H9 (cell line): ENCODE results near the gene FLACC1. TPM values are rescaled to one million over a fixed set of nuclear protein-coding genes. Genes with fewer than 3 reads are reported as not detected.

Source experiments
- DNase-seq: peaks from one replicate; pipeline ENCODE4 v3.0.0-alpha.2; 2017
- H2AFZ ChIP-seq: one replicate; pipeline ENCODE4 v1.6.1; 2013; ENCODE audit warnings: mild to moderate bottlenecking, low read length, control low read depth, moderate library complexity
- H2AK5ac ChIP-seq: 2 replicates; pipeline ENCODE4 v1.6.1; 2013; ENCODE audit warnings: low read length, control low read depth, mixed read lengths; ENCODE audit not compliant: insufficient read length
- H2BK120ac ChIP-seq: one replicate; pipeline ENCODE4 v1.6.1; 2013; ENCODE audit warnings: low read depth, mild to moderate bottlenecking, low read length, control low read depth, inconsistent platforms; ENCODE audit not compliant: poor library complexity, severe bottlenecking
- H2BK12ac ChIP-seq: 2 replicates; pipeline ENCODE4 v1.6.1; 2013; ENCODE audit warnings: low read length, control low read depth, mixed read lengths, low read depth; ENCODE audit not compliant: insufficient read length
- H2BK15ac ChIP-seq: 2 replicates; pipeline ENCODE4 v1.6.1; 2013; ENCODE audit warnings: low read depth, low read length, control low read depth
- H2BK20ac ChIP-seq: one replicate; pipeline ENCODE4 v1.6.1; 2013; ENCODE audit warnings: low read depth, mild to moderate bottlenecking, low read length, control low read depth, inconsistent platforms; ENCODE audit not compliant: poor library complexity, severe bottlenecking
- H2BK5ac ChIP-seq: 2 replicates; pipeline ENCODE4 v1.6.1; 2013; ENCODE audit warnings: low read length, control low read depth, mixed read lengths; ENCODE audit not compliant: insufficient read length
- H3K14ac ChIP-seq: 2 replicates; pipeline ENCODE4 v1.6.1; 2013; ENCODE audit warnings: low read length, control low read depth; ENCODE audit not compliant: insufficient read depth
- H3K18ac ChIP-seq: 2 replicates; pipeline ENCODE4 v1.6.1; 2013; ENCODE audit warnings: low read depth, mild to moderate bottlenecking, mixed read lengths, low read length, control low read depth; ENCODE audit not compliant: insufficient read length
- H3K23ac ChIP-seq: 2 replicates; pipeline ENCODE4 v1.6.1; 2013; ENCODE audit warnings: low read length, control low read depth, mixed read lengths, low read depth; ENCODE audit not compliant: insufficient read length
- H3K23me2 ChIP-seq: 2 replicates; pipeline ENCODE4 v1.6.1; 2013; ENCODE audit warnings: low read depth, mild to moderate bottlenecking, mixed read lengths, low read length, control low read depth; ENCODE audit not compliant: insufficient read length, poor library complexity, severe bottlenecking
- H3K27ac ChIP-seq: 2 replicates; pipeline ENCODE4 v1.5.1; 2013; ENCODE audit warnings: low read length, control low read depth, mixed read lengths, low read depth; ENCODE audit not compliant: insufficient read length
- H3K27me3 ChIP-seq: 2 replicates; pipeline ENCODE4 v1.6.1; 2013; ENCODE audit warnings: low read length, control low read depth, inconsistent platforms; ENCODE audit not compliant: insufficient read depth
- H3K4ac ChIP-seq: 2 replicates; pipeline ENCODE4 v1.6.1; 2013; ENCODE audit warnings: low read depth, mild to moderate bottlenecking, control low read depth, inconsistent platforms, low read length, moderate library complexity
- H3K4me1 ChIP-seq: 2 replicates; pipeline ENCODE4 v1.6.1; 2013; ENCODE audit warnings: low read length, control low read depth, inconsistent platforms; ENCODE audit not compliant: insufficient read depth
- H3K4me2 ChIP-seq: 2 replicates; pipeline ENCODE4 v1.6.1; 2013; ENCODE audit warnings: low read length, control low read depth, mixed read lengths; ENCODE audit not compliant: insufficient read length, insufficient read depth
- H3K56ac ChIP-seq: 2 replicates; pipeline ENCODE4 v1.6.1; 2013; ENCODE audit warnings: low read depth, mild to moderate bottlenecking, mixed read lengths, low read length, control low read depth; ENCODE audit not compliant: insufficient read length
- H3K79me1 ChIP-seq: 2 replicates; pipeline ENCODE4 v1.6.1; 2013; ENCODE audit warnings: low read depth, mild to moderate bottlenecking, moderate library complexity, low read length, control low read depth, inconsistent platforms; ENCODE audit not compliant: insufficient read depth, poor library complexity, severe bottlenecking
- H3K79me2 ChIP-seq: 2 replicates; pipeline ENCODE4 v1.6.1; 2013; ENCODE audit warnings: low read length, control low read depth, inconsistent platforms; ENCODE audit not compliant: insufficient read depth
- H3K9ac ChIP-seq: 2 replicates; pipeline ENCODE4 v1.6.1; 2013; ENCODE audit warnings: low read length, control low read depth, mixed read lengths; ENCODE audit not compliant: insufficient read length; ENCODE audit errors: extremely low read depth
- H3K9me3 ChIP-seq: one replicate; pipeline ENCODE4 v1.6.1; 2013; ENCODE audit warnings: low read depth, low read length, inconsistent platforms; ENCODE audit not compliant: control insufficient read depth
- H3T11ph ChIP-seq: one replicate; pipeline ENCODE4 v1.6.1; 2013; ENCODE audit warnings: mild to moderate bottlenecking, low read length, control low read depth, inconsistent platforms
- H4K20me1 ChIP-seq: one replicate; pipeline ENCODE4 v1.6.1; 2013; ENCODE audit not compliant: control insufficient read depth, insufficient read length, insufficient read depth
- H4K5ac ChIP-seq: 2 replicates; pipeline ENCODE4 v1.6.1; 2013; ENCODE audit warnings: low read depth, mild to moderate bottlenecking, mixed read lengths, low read length, control low read depth; ENCODE audit not compliant: insufficient read length
- H4K8ac ChIP-seq: replicated peaks from 2 replicates; pipeline ENCODE4 v1.6.1; 2013; ENCODE audit warnings: low read length, control low read depth, mixed read lengths, low read depth; ENCODE audit not compliant: insufficient read length
- H4K91ac ChIP-seq: 2 replicates; pipeline ENCODE4 v1.6.1; 2013; ENCODE audit warnings: low read depth, mild to moderate bottlenecking, moderate library complexity, mixed read lengths, low read length, control low read depth; ENCODE audit not compliant: insufficient read length
- H3K27ac Mint-ChIP-seq, 3 experiments: 2 replicates in 2 of 3; 3 replicates in 1 of 3; pipeline ENCODE4 v1.8.0; 2020 to 2021; ENCODE audit warnings: mixed read lengths in 3 of 3, mild to moderate bottlenecking in 1 of 3, moderate library complexity in 1 of 3
- H3K27me3 Mint-ChIP-seq: 2 replicates; pipeline ENCODE4 v1.8.0; 2021; ENCODE audit warnings: low read depth, mild to moderate bottlenecking, moderate library complexity, mixed read lengths
- H3K36me3 Mint-ChIP-seq, 3 experiments: 2 replicates in 2 of 3; 3 replicates in 1 of 3; pipeline ENCODE4 v1.8.0; 2020 to 2021; ENCODE audit warnings: low read depth in 3 of 3, mixed read lengths in 3 of 3; ENCODE audit not compliant: insufficient read depth in 1 of 3
- H3K4me1 Mint-ChIP-seq, 2 experiments: 2 replicates each; pipeline ENCODE4 v1.8.0; 2020; ENCODE audit warnings: mixed read lengths in 2 of 2
- H3K4me3 Mint-ChIP-seq, 2 experiments: 2 replicates in 1 of 2; 3 replicates in 1 of 2; pipeline ENCODE4 v1.8.0; 2020 to 2021; ENCODE audit warnings: mild to moderate bottlenecking in 2 of 2, mixed read lengths in 2 of 2, moderate library complexity in 1 of 2
- H3K9me3 Mint-ChIP-seq, 2 experiments: 2 replicates in 1 of 2; 3 replicates in 1 of 2; pipeline ENCODE4 v1.8.0; 2020; ENCODE audit warnings: mild to moderate bottlenecking in 2 of 2, mixed read lengths in 2 of 2, moderate library complexity in 1 of 2
- CTCF ChIP-seq: fragments of 200-600 bp; sonication (generic); conservative IDR thresholded peaks from 3 replicates; pipeline ENCODE4 v1.8.0; 2021; ENCODE audit warnings: antibody characterized with exemption, mild to moderate bottlenecking
- total RNA-seq: library from RNA; stranded (reverse); gene quantifications from 2 replicates; pipeline ENCODE4 v1.2.1, GENCODE V29; 2021

Gene FLACC1
- total RNA-seq, 1 experiment from 2014 or later, result 0.42 TPM

GRCh38 chr2:201322772-201323171, 34.4 kb downstream of the FLACC1 start:
- no peaks in the 10 kb centered on the region for H3K4me1 ChIP-seq
- H3K4ac ChIP-seq, result no peak overlapping the region
- H3K9me3 ChIP-seq, result no peaks in the 10 kb centered on the region
- no peak overlapping the region for H3K9ac ChIP-seq
- DNase-seq, result no peak
- H3K4me3 Mint-ChIP-seq, result no peak overlapping the region
- peaks cover 20 to 28% of the 10 kb centered on the region in 2 experiments for H3K9me3 Mint-ChIP-seq
- no peak overlapping the region for H3K18ac ChIP-seq
- no peak overlapping the region for H3T11ph ChIP-seq
- H4K5ac ChIP-seq, result no peak overlapping the region
- H3K79me1 ChIP-seq, result no peaks in the 10 kb centered on the region
- H3K27ac ChIP-seq, result no peak overlapping the region
- H2BK20ac ChIP-seq, result no peak overlapping the region
- H3K27me3 Mint-ChIP-seq, result no peaks in the 10 kb centered on the region
- H2BK120ac ChIP-seq, result no peak overlapping the region
- no peak overlapping the region for H3K56ac ChIP-seq
- no peak overlapping the region for H3K4me2 ChIP-seq
- H2BK15ac ChIP-seq, result no peak overlapping the region
- H3K36me3 Mint-ChIP-seq, result peaks cover 2 to 11% (median 7%) of the 10 kb centered on the region in 3 experiments; a peak in 5 of 7 replicates
- H3K14ac ChIP-seq, result no peak overlapping the region
- H3K27me3 ChIP-seq, result no peaks in the 10 kb centered on the region
- H3K23me2 ChIP-seq, result no peaks in the 10 kb centered on the region
- H3K23ac ChIP-seq, result no peak overlapping the region
- H2AK5ac ChIP-seq, result no peak overlapping the region
- no peaks in the 10 kb centered on the region for H3K4me1 Mint-ChIP-seq
- TF ChIP-seq CTCF, result no peak
- no peaks in the 10 kb centered on the region for H3K79me2 ChIP-seq
- H4K20me1 ChIP-seq, result no peaks in the 10 kb centered on the region
- H2AFZ ChIP-seq, result no peak overlapping the region
- H4K91ac ChIP-seq, result no peak overlapping the region
- H3K27ac Mint-ChIP-seq, result no peak overlapping the region
- H4K8ac ChIP-seq, result no peak overlapping the region
- H2BK12ac ChIP-seq, result no peak overlapping the region
- H2BK5ac ChIP-seq, result no peak overlapping the region
